OCI-LY7 (cell line): Measurements from ENCODE around the gene WWOX. TPM values are rescaled to one million over a fixed set of nuclear protein-coding genes. Genes with fewer than 3 reads are reported as not detected.

Source experiments
- BruUV-seq: library from RNA; stranded (reverse); fragments of 400-500 nt; replicated peaks from 2 replicates; lab custom pipeline; 2021; lab: Mats Ljungman, UMichigan
- CTCF ChIA-PET: fragments of 300-600 bp; sonication (Branson Sonifier 250); formaldehyde crosslinking; loops from one replicate; lab custom pipeline; 2022; ENCODE audit warnings: antibody characterized with exemption; ENCODE audit not compliant: unreplicated experiment; lab: Charles Lee
- POLR2A ChIA-PET: fragments of 300-600 bp; sonication (Branson Sonifier 250); formaldehyde crosslinking; loops from one replicate; lab custom pipeline; 2022; ENCODE audit warnings: antibody characterized with exemption; lab: Charles Lee
- DNase-seq: peaks from one replicate; pipeline ENCODE4 v3.0.0-alpha.2; 2015; ENCODE audit warnings: low spot score
- H2AFZ ChIP-seq: fragments of 200-600 bp; sonication (generic), shearing (Covaris generic); 2 replicates; pipeline ENCODE4 v1.6.1; 2014; ENCODE audit warnings: mild to moderate bottlenecking, antibody characterized with exemption, low read length, moderate library complexity
- H3K27ac ChIP-seq: fragments of 200-600 bp; sonication (generic); 2 replicates; pipeline ENCODE4 v1.5.1; 2014; ENCODE audit warnings: mixed run types, low read depth, mild to moderate bottlenecking, moderate library complexity, low read length, inconsistent platforms; ENCODE audit not compliant: poor library complexity, severe bottlenecking
- H3K36me3 ChIP-seq: fragments of 200-600 bp; sonication (generic); 2 replicates; pipeline ENCODE4 v1.6.1; 2014; ENCODE audit warnings: mild to moderate bottlenecking, antibody characterized with exemption, low read length, moderate library complexity, mixed read lengths; ENCODE audit not compliant: insufficient read depth
- H3K4me1 ChIP-seq: fragments of 200-600 bp; sonication (generic); 2 replicates; pipeline ENCODE4 v1.5.1; 2014; ENCODE audit warnings: mild to moderate bottlenecking, low read length; ENCODE audit not compliant: insufficient read depth, poor library complexity, severe bottlenecking
- H3K4me2 ChIP-seq: fragments of 200-600 bp; sonication (generic); 2 replicates; pipeline ENCODE4 v1.6.1; 2014; ENCODE audit warnings: mild to moderate bottlenecking, low read length
- H3K4me3 ChIP-seq: fragments of 200-600 bp; sonication (generic); 2 replicates; pipeline ENCODE4 v1.5.1; 2014; ENCODE audit warnings: mild to moderate bottlenecking, low read depth, low read length; ENCODE audit not compliant: poor library complexity, severe bottlenecking
- H3K79me2 ChIP-seq: fragments of 200-600 bp; sonication (generic); 2 replicates; pipeline ENCODE4 v1.6.1; 2016; ENCODE audit warnings: low read depth, mild to moderate bottlenecking, low read length, moderate library complexity, mixed read lengths; ENCODE audit not compliant: insufficient read depth
- H3K9me2 ChIP-seq: fragments of 200-600 bp; sonication (generic); 2 replicates; pipeline ENCODE4 v1.6.1; 2016; ENCODE audit warnings: mild to moderate bottlenecking, low read length, mixed read lengths; ENCODE audit not compliant: insufficient read depth
- H3K9me3 ChIP-seq: fragments of 200-600 bp; sonication (generic); 2 replicates; pipeline ENCODE4 v1.6.1; 2014; ENCODE audit warnings: mild to moderate bottlenecking, mixed run types, low read length, mixed read lengths
- H4K20me1 ChIP-seq: fragments of 200-600 bp; sonication (generic); 2 replicates; pipeline ENCODE4 v1.6.1; 2014; ENCODE audit warnings: mild to moderate bottlenecking, antibody characterized with exemption, low read length, moderate library complexity, mixed read lengths; ENCODE audit not compliant: insufficient read depth
- EZH2phosphoT487 ChIP-seq: fragments of 200-600 bp; sonication (generic); IDR thresholded peaks from 2 replicates; pipeline ENCODE4 v1.6.1; 2018; ENCODE audit warnings: low read depth, borderline replicate concordance, mild to moderate bottlenecking, mixed run types, antibody characterized with exemption, low read length, moderate library complexity, mixed read lengths
- intact Hi-C: fragments of 100-400 bp; cut with micrococcal nuclease; formaldehyde crosslinking; loops from one replicate; pipeline ENCODE4 v1.10.0; 2022; ENCODE audit not compliant: unreplicated experiment
- total RNA-seq, 2 experiments: library from RNA; depleted of rRNA in 1 of 2; stranded (reverse); fragments of >200 nt in 1 of 2; shearing (Covaris generic) in 1 of 2; gene quantifications; 2 replicates each; pipeline ENCODE4 v1.2.3, GENCODE V29; 2014 to 2022
- TF ChIP-seq, protein P1 (sequence below): fragments of 200-600 bp; sonication (generic); conservative IDR thresholded peaks from 2 replicates; pipeline ENCODE4 v1.5.1; 2014; ENCODE audit warnings: mild to moderate bottlenecking, antibody characterized with exemption, low read length, moderate library complexity, mixed read lengths

WWOX gene
- total RNA-seq, 2 experiments from 2014 or later = 40.2 to 47.6 TPM

DNA sequence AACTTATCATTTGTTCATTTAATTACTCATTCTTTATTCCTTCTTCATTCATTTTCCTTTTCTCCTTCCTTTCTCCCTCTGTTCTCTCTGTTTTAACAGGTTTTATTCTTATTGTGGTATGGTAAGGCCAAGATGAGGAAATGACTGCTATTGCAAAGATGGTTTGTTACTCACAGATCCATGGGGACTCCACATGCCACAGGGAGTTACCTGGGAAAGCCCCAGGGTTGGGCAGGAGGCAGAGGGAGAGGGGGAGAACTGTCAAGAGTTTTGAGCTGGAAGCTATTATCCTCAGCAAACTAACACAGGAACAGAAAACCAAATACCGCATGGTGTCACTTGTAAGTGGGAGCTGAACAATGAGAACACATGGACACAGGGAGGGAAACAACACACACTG, 453.3 kb downstream of the WWOX start:
- Histone ChIP-seq H3K4me1 (no peaks in the 10 kb centered on the region), H4K20me1 (no peaks in the 10 kb centered on the region), H3K79me2 (no peaks in the 10 kb centered on the region), H3K9me2 (no peaks in the 10 kb centered on the region), H2AFZ (no peak overlapping the region), H3K36me3 (no peaks in the 10 kb centered on the region), H3K27ac (no peak overlapping the region), H3K9me3 (no peaks in the 10 kb centered on the region), H3K4me3 (no peak overlapping the region), H3K4me2 (no peak overlapping the region)
- TF ChIP-seq EZH2phosphoT487 = no peak
- TF ChIP-seq, protein P1, sequence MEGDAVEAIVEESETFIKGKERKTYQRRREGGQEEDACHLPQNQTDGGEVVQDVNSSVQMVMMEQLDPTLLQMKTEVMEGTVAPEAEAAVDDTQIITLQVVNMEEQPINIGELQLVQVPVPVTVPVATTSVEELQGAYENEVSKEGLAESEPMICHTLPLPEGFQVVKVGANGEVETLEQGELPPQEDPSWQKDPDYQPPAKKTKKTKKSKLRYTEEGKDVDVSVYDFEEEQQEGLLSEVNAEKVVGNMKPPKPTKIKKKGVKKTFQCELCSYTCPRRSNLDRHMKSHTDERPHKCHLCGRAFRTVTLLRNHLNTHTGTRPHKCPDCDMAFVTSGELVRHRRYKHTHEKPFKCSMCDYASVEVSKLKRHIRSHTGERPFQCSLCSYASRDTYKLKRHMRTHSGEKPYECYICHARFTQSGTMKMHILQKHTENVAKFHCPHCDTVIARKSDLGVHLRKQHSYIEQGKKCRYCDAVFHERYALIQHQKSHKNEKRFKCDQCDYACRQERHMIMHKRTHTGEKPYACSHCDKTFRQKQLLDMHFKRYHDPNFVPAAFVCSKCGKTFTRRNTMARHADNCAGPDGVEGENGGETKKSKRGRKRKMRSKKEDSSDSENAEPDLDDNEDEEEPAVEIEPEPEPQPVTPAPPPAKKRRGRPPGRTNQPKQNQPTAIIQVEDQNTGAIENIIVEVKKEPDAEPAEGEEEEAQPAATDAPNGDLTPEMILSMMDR = no peak
- intact Hi-C loops = no loop called here
- ChIA-PET POLR2A (no interaction called here), CTCF (no interaction called here)
- BruUV-seq = no TSS peak
- DNase-seq = no peak

DNA sequence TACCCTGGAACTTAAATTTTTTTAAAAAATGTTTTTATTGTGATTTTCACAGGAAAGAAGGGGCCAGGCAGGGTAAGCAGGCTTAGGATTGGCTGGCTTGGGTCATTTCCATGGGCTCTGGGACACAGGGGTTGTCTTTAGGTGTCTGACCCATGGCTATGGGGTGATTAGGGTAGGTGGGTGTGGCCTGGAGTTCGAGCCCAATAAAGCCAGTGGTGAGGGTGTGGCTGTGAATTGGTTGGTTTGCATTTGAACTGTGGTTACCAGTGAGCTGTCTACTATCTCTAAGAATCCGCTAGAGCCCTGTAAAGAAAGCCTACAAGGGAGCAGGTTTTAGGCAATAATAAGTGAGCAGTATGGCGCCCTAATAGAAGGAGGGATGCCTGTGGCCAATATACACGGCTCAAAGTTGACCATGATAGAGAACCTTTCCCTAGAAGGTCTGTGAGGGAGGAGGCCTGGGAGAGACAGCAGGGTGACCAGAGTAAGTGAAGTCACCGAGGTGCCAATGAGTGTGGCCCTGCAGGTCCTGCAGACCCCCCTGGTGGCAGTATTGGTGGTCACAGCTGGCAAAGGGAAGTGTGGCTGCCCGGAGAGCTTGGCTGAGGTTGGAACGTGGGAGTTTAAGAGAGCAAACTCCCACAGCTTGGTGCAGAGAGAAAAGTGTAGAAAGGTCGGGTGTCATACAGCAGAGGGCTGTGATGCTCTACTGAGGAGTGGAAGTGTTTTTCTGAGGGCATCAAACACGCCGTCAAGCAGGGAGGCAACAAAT, 454.0 kb downstream of the WWOX start:
- H3K4me1 ChIP-seq = no peaks in the 10 kb centered on the region
- H2AFZ ChIP-seq = no peak overlapping the region
- H3K9me3 ChIP-seq = no peaks in the 10 kb centered on the region
- no peak overlapping the region for H3K4me2 ChIP-seq
- intact Hi-C loops = no loop called here
- no peaks in the 10 kb centered on the region for H3K9me2 ChIP-seq
- H3K79me2 ChIP-seq = no peaks in the 10 kb centered on the region
- DNase-seq = no peak
- no peak overlapping the region for H3K27ac ChIP-seq
- no TSS peak for BruUV-seq
- ChIA-PET POLR2A (no interaction called here), CTCF (no interaction called here)
- no peak for TF ChIP-seq EZH2phosphoT487
- TF ChIP-seq, protein P1 = no peak
- H3K36me3 ChIP-seq = no peaks in the 10 kb centered on the region
- H4K20me1 ChIP-seq = no peaks in the 10 kb centered on the region
- no peak overlapping the region for H3K4me3 ChIP-seq

DNA sequence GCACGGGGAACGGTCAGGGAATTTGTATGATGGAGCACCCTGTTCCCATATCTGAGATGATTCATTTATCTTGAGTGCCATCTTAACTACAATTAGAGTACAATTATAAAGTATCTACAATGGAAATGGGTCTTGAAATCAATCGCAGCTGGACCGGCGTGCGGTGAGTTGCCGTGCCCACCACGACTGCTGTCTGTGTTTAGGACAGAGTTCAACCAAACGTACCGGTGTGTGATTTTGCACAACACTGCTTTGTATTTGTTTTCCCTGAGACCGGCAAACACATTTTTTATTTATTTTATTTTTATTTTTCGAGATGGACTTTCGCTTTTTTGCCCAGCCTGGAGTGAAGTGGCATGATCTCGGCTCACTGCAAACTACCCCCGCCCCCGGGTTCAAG, 457.0 kb downstream of the WWOX start:
- intact Hi-C loops = no loop called here
- BruUV-seq = no TSS peak
- DNase-seq = no peak

More for the DNA sequence above, 457.0 kb downstream of the WWOX start:
- H3K9me3 ChIP-seq = no peaks in the 10 kb centered on the region
- H3K36me3 ChIP-seq = no peaks in the 10 kb centered on the region
- ChIA-PET CTCF (no interaction called here), POLR2A (no interaction called here)
- no peaks in the 10 kb centered on the region for H3K9me2 ChIP-seq
- no peak overlapping the region for H3K27ac ChIP-seq
- H3K79me2 ChIP-seq = no peaks in the 10 kb centered on the region
- no peak overlapping the region for H3K4me2 ChIP-seq
- no peak overlapping the region for H2AFZ ChIP-seq
- no peaks in the 10 kb centered on the region for H3K4me1 ChIP-seq
- TF ChIP-seq, protein P1 = no peak
- no peak for TF ChIP-seq EZH2phosphoT487
- H4K20me1 ChIP-seq = no peaks in the 10 kb centered on the region
- no peak overlapping the region for H3K4me3 ChIP-seq
